BLaER1 treated with 17β-estradiol and CSF1 and Interleukin-3, amounts not matched to agents 10 nM and 100 nM (cell line): Measurements from ENCODE around the gene SAP30BP.

Experiments
- H3K27ac ChIP-seq, 11 experiments: shearing (Covaris generic); formaldehyde crosslinking; 2 replicates each; pipeline ENCODE4 v1.8.1; 2022
- H3K27me3 ChIP-seq, 11 experiments: shearing (Covaris generic); formaldehyde crosslinking; 2 replicates each; pipeline ENCODE4 v1.8.1; 2022
- H3K36me3 ChIP-seq, 11 experiments: shearing (Covaris generic); formaldehyde crosslinking; 2 replicates each; pipeline ENCODE4 v1.8.1; 2022
- H3K4me1 ChIP-seq, 10 experiments: shearing (Covaris generic); formaldehyde crosslinking; 2 replicates each; pipeline ENCODE4 v1.8.1; 2022
- H3K4me2 ChIP-seq, 11 experiments: shearing (Covaris generic); formaldehyde crosslinking; 2 replicates each; pipeline ENCODE4 v1.8.1; 2022
- H3K4me3 ChIP-seq, 10 experiments: shearing (Covaris generic); formaldehyde crosslinking; 2 replicates each; pipeline ENCODE4 v1.8.1; 2022
- H3K9ac ChIP-seq, 11 experiments: shearing (Covaris generic); formaldehyde crosslinking; 2 replicates each; pipeline ENCODE4 v1.8.1; 2022
- H3K9me3 ChIP-seq, 11 experiments: shearing (Covaris generic); formaldehyde crosslinking; replicated peaks in 1 of 11; 2 replicates each; pipeline ENCODE4 v1.8.1; 2022
- H4K20me1 ChIP-seq, 11 experiments: shearing (Covaris generic); formaldehyde crosslinking; 2 replicates each; pipeline ENCODE4 v1.8.1; 2022
- Cebpa-rat ChIP-seq, 11 experiments: shearing (Covaris generic); IDR thresholded peaks; 2 replicates each; pipeline ENCODE4 v1.8.1; 2022

SAP30BP gene

DNA sequence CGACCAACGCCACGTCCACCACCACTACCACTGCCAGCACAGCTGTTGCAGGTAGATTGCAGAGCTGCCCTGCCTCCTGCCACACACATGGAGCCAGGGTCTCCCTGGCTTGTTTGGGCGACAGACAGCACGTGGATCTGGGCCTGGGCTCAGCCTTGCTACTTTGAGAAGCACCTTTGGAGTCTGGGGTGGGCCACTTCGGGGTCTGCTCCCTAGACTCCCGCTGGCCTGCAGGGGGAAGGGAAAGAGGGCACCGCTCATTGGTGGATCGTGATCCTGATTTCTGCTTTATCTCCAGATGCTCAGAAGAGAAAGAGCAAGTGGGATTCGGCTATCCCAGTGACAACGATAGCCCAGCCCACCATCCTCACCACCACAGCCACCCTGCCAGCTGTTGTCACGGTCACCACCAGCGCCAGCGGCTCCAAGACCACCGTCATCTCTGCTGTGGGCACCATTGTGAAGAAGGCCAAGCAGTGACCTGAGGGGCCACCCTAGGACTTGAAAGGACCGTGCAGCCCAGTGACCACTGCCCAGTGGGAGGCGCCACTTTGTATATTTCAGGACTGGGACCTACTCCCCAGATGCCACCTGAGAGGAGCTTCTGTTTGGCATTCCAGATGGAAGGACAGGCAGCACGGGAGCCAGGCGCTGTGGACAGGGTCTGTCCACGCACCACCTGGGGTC lies 39.0 kb downstream of the SAP30BP start:
- Histone ChIP-seq H3K36me3 (peaks cover 76 to 79% (median 77%) of the 10 kb centered on the region in 11 experiments), H3K27ac (0 out of 22 replicates have a peak overlapping the region, but pooled peaks of 1 of the 11 experiments have one; percentile 43), H3K4me3 (no peak overlapping the region), H3K4me2 (no peak overlapping the region), H3K4me1 (peaks cover 0 to 30% (median 4%) of the 10 kb centered on the region in 10 experiments; a peak in 9 of 20 replicates), H3K9me3 (no peaks in the 10 kb centered on the region), H3K9ac (no peak overlapping the region), H4K20me1 (peaks cover 0 to 12% (median 0%) of the 10 kb centered on the region in 11 experiments; a peak in 2 of 22 replicates), H3K27me3 (no peaks in the 10 kb centered on the region)
- no peak for TF ChIP-seq Cebpa-rat (IDR thresholded peaks at IDR 0.05)

DNA sequence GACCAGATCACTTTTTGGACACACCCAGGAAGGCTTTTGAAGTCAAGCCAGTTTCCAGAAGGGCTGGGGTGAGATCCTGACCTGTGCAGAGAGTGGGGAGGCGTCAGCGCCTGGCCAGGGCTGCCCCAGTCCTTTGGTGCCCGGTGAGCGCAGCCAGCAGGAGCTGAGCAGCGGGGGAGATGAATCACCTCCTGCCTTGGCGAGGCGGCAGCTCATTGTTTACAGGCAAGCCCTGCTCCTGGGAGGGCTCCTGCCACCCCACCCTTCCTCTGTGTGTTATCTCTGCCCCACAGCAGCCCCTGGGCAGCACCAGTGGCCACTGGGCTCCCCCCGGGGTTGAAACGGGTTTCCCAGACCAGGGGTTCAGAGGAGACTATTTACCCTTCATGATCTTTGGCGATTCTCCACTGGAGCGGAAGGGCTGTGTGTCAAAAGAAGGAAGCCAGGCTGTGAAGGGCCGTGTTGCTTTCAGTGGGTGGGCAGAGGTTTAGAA lies 40.0 kb downstream of the SAP30BP start:
- peak overlapping the region in 1 of 11 experiments; percentile 1; a peak in 2 of 22 replicates for H3K9ac ChIP-seq
- peaks cover 66 to 69% (median 68%) of the 10 kb centered on the region in 11 experiments for H3K36me3 ChIP-seq
- TF ChIP-seq Cebpa-rat (IDR thresholded peaks at IDR 0.05): no peak

DNA sequence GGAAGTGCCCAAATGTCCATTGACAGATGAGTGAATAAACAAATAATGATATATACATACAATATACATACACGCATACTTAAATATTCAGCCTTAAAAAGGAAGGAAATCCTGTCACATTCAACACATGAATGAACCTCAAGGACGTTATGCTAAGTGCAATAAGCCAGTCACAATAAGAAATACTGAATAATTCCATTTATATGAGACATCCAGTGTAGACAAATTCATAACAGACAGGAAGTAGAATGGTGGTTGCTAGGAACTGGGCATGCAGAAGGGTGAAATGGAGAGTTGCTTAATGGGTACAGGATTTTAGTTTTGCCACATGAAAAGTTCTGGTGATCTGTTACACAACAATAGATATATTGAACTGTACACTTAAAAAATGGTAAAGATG lies 45.3 kb downstream of the SAP30BP start:
- no peaks in the 10 kb centered on the region for H3K27me3 ChIP-seq
- H3K9me3 ChIP-seq: no peaks in the 10 kb centered on the region
- H3K4me1 ChIP-seq: peaks cover 6 to 27% (median 19%) of the 10 kb centered on the region in 10 experiments; a peak in 17 of 20 replicates
- H3K4me2 ChIP-seq: peak overlapping the region in 7 of 11 experiments; percentile 7 to 44 (median 16); a peak in 10 of 22 replicates
- H3K27ac ChIP-seq: no peak overlapping the region; a peak in 1 of 22 replicates
- H3K9ac ChIP-seq: no peak overlapping the region
- H3K36me3 ChIP-seq: peaks cover 13 to 16% (median 15%) of the 10 kb centered on the region in 11 experiments
- H4K20me1 ChIP-seq: peaks cover 0 to under 1% (median 0%) of the 10 kb centered on the region in 11 experiments; a peak in 1 of 22 replicates
- no peak overlapping the region for H3K4me3 ChIP-seq
- TF ChIP-seq Cebpa-rat (IDR thresholded peaks at IDR 0.05): no peak

More for the DNA sequence above, 40.0 kb downstream of the SAP30BP start:
- Histone ChIP-seq H3K4me2 (peak overlapping the region in 2 of 11 experiments; percentile 9 to 18; a peak in 1 of 22 replicates), H3K27ac (peak overlapping the region in 5 of 11 experiments; percentile 6 to 43 (median 28); a peak in 7 of 22 replicates), H3K9me3 (no peaks in the 10 kb centered on the region), H3K4me1 (peaks cover 0 to 35% (median 10%) of the 10 kb centered on the region in 10 experiments; a peak in 15 of 20 replicates), H3K27me3 (no peaks in the 10 kb centered on the region), H4K20me1 (peaks cover 0 to 12% (median 0%) of the 10 kb centered on the region in 11 experiments; a peak in 2 of 22 replicates), H3K4me3 (no peak overlapping the region)

DNA sequence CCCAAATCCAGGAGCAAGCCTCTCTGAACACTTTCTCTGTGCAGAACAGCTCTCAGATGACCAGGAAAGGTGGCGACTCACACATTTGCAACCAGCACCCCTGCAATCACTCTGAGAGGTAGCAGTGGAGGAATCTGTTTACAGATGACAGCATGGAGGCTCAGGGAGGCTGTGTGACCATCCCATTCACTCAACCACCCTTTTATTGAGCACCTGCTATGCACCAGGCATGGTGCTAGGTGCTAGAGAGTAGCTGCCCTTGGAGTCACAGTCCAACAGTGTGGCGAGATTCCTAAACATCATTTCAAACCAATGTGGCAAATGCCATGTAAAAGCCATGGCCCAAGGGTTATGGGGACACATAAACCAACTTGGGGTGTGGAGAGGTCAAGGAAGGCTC lies 52.6 kb downstream of the SAP30BP start:
- H4K20me1 ChIP-seq: 0 out of 22 replicates have a peak, but pooled peaks cover 0 to 5% (median 0%) of the 10 kb centered on the region in 11 experiments
- no peak for TF ChIP-seq Cebpa-rat (IDR thresholded peaks at IDR 0.05)
- no peak overlapping the region for H3K4me2 ChIP-seq
- H3K27me3 ChIP-seq: peaks cover 35 to 53% (median 46%) of the 10 kb centered on the region in 11 experiments
- H3K27ac ChIP-seq: no peak overlapping the region
- H3K36me3 ChIP-seq: no peaks in the 10 kb centered on the region
- no peak overlapping the region for H3K9ac ChIP-seq
- no peaks in the 10 kb centered on the region for H3K9me3 ChIP-seq
- H3K4me3 ChIP-seq: no peak overlapping the region
- peaks cover 9 to 38% (median 24%) of the 10 kb centered on the region in 10 experiments; a peak in 18 of 20 replicates for H3K4me1 ChIP-seq

DNA sequence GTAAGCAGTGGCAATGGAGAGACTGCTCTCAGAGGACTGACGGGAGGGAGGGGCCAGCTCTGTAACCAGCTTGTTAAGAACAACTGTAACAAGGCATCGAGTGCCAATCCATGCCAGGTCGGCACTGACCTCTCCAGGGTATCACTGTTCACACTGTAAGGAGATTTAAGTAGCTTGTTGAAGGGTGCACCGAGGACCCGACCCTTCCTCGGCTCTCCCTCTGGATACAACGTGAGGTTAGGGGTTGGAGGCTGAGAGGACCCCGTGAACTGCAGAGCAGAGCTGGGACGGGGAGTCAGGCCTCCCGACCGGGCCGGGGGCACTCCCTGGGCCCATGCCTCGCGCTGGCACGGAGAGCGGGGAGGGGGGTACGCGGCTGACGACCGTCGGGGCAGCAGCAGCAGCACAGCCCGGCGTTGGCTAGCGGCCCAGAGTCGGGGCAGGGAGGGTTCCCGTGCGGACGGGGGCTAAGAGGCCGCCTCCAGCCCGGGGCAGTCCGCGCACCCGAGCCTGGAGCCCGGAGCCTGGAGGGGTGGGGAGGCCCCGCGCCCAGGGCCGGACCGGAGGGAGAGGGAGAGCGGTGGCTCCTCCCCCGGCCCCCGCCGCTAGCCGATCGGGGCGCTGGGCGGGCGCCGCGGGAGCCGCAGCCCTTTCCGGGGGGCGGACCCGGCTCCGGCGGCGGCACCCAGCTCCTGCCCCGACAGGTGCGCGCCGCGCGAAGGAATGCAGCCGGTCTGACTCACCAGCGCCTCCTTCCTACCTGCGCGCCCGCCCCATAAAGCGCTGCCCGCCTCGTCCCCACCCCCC lies 53.7 kb downstream of the SAP30BP start, which contains the start of gene ITGB4:
Gene ITGB4 (plus strand): TSS at position 804 of the 807 bp plus-strand sequence. CDS start 3,245 bp downstream, outside the sequence.
- Histone ChIP-seq H4K20me1 (0 out of 22 replicates have a peak, but pooled peaks cover 0 to 5% (median 0%) of the 10 kb centered on the region in 11 experiments), H3K4me3 (peak within 1 kb of the TSS; percentile 53 to 70 (median 56)), H3K4me2 (peak within 1 kb of the TSS; percentile 69 to 94 (median 88)), H3K27me3 (peaks cover 35 to 53% (median 46%) of the 10 kb centered on the region in 11 experiments), H3K4me1 (peaks cover 9 to 44% (median 28%) of the 10 kb centered on the region in 10 experiments; a peak in 18 of 20 replicates), H3K9me3 (no peaks in the 10 kb centered on the region), H3K27ac (no peak within 1 kb of the TSS; a peak in 3 of 22 replicates), H3K9ac (peak within 1 kb of the TSS; percentile 35 to 73 (median 64); a peak in 20 of 22 replicates), H3K36me3 (no peaks in the 10 kb centered on the region)
- no peak for TF ChIP-seq Cebpa-rat (IDR thresholded peaks at IDR 0.05)

DNA sequence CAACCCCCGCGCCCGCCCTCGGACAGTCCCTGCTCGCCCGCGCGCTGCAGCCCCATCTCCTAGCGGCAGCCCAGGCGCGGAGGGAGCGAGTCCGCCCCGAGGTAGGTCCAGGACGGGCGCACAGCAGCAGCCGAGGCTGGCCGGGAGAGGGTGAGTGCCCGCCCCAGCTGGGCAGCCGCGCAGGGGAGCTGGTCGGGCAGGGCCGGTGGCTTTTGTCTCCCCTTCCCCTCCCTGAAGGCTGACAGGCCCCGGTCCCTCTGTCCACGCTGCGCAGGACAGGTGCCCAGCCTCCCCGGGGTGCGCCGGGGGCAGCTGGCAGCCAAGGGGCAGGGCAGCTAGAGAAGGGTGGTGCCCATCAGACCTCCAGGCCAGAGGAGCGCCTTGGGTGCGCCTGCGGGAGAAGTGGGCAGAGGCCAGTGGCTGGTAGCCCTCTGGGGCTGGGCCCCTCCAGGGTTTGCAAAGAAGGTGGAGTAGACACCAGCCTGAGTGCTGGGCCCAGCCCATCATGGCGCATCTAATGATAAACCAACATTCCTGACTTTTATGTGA lies 54.4 kb downstream of the SAP30BP start:
- Histone ChIP-seq H3K36me3 (no peaks in the 10 kb centered on the region), H3K4me3 (peak overlapping the region in 4 of 10 experiments; percentile 54 to 70 (median 60); a peak in 8 of 20 replicates), H3K4me1 (peaks cover 9 to 44% (median 26%) of the 10 kb centered on the region in 10 experiments; a peak in 18 of 20 replicates), H3K9ac (no peak overlapping the region), H3K4me2 (peak overlapping the region in 8 of 11 experiments; percentile 28 to 91 (median 87); a peak in 11 of 22 replicates), H3K27me3 (peaks cover 35 to 53% (median 46%) of the 10 kb centered on the region in 11 experiments), H3K9me3 (no peaks in the 10 kb centered on the region), H3K27ac (no peak overlapping the region), H4K20me1 (0 out of 22 replicates have a peak, but pooled peaks cover 0 to 5% (median 0%) of the 10 kb centered on the region in 11 experiments)
- no peak for TF ChIP-seq Cebpa-rat (IDR thresholded peaks at IDR 0.05)

DNA sequence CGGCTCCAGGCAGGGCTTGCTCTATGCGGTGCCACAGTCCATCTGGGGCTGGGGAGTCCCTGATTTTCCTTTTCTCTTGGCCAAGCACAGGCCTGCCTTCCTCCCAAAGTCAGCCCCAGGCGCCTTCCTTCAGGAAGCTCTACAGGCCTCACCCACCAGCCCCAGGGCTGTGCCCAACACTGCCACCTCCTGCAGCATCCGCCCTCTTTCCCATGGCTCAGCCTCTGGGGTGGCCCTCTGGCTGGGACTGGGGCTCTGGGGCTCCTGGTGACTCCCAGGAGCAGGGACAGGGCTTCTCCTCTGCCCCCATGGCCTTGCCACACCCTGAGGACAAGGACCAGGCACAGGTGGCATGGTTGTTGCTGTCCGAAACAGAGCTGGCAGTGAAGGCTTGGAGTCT lies 54.9 kb downstream of the SAP30BP start:
- H4K20me1 ChIP-seq: 0 out of 22 replicates have a peak, but pooled peaks cover 0 to 5% (median 0%) of the 10 kb centered on the region in 11 experiments
- no peak overlapping the region for H3K9ac ChIP-seq
- peaks cover 9 to 44% (median 26%) of the 10 kb centered on the region in 10 experiments; a peak in 17 of 20 replicates for H3K4me1 ChIP-seq
- no peak overlapping the region for H3K27ac ChIP-seq
- H3K27me3 ChIP-seq: peaks cover 35 to 53% (median 46%) of the 10 kb centered on the region in 11 experiments
- H3K9me3 ChIP-seq: no peaks in the 10 kb centered on the region
- H3K4me2 ChIP-seq: peak overlapping the region in 6 of 11 experiments; percentile 86 to 91 (median 88); a peak in 5 of 22 replicates
- no peaks in the 10 kb centered on the region for H3K36me3 ChIP-seq
- no peak for TF ChIP-seq Cebpa-rat (IDR thresholded peaks at IDR 0.05)
- H3K4me3 ChIP-seq: no peak overlapping the region
